22Rv1 (cell line): ENCODE results near the gene NINJ2.

Source experiments
- ZFX ChIP-seq: fragments of 450-650 bp; IDR thresholded peaks from 2 replicates; pipeline ENCODE4 v1.6.1; 2017; ENCODE audit warnings: antibody characterized with exemption, borderline replicate concordance
- TF ChIP-seq, protein P1 (sequence below): fragments of 450-650 bp; IDR thresholded peaks from 2 replicates; pipeline ENCODE4 v1.5.1; 2017; ENCODE audit warnings: mild to moderate bottlenecking

DNA sequence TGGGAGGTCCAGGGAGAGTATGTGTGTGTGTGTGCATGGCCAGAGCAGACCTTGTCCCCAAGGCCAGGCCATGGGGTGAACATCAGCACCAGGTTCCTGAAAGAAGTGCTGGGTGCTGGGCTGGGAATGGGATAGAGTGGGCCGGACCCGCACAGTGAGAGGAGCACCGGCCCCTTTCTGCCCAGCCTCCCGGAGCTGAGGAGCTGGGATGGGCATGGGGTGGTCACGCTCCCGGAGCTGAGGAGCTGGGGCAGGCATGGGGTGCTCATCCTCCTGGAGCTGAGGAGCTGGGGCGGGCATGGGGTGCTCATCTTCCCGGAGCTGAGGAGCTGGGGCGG lies 120.2 kb downstream of the NINJ2 start:
- TF ChIP-seq, protein P1, sequence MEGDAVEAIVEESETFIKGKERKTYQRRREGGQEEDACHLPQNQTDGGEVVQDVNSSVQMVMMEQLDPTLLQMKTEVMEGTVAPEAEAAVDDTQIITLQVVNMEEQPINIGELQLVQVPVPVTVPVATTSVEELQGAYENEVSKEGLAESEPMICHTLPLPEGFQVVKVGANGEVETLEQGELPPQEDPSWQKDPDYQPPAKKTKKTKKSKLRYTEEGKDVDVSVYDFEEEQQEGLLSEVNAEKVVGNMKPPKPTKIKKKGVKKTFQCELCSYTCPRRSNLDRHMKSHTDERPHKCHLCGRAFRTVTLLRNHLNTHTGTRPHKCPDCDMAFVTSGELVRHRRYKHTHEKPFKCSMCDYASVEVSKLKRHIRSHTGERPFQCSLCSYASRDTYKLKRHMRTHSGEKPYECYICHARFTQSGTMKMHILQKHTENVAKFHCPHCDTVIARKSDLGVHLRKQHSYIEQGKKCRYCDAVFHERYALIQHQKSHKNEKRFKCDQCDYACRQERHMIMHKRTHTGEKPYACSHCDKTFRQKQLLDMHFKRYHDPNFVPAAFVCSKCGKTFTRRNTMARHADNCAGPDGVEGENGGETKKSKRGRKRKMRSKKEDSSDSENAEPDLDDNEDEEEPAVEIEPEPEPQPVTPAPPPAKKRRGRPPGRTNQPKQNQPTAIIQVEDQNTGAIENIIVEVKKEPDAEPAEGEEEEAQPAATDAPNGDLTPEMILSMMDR: no peak
- no peak for TF ChIP-seq ZFX
